ENCODE measurements around the gene MISP. TPM values are rescaled to one million over a fixed set of nuclear protein-coding genes. Genes with fewer than 3 reads are reported as not detected.

Gene MISP
- total and polyA plus RNA-seq, 2 of the 8 experiments (the other 6 are each of a cell fraction or from before 2014, with no cell fraction given) = 0.43 to 0.45 TPM

GRCh38 chr19:812049-812746 is 61.3 kb downstream of the MISP start:
- no peak overlapping the region for H3K56ac ChIP-seq (replicated peaks; ENCODE audit: insufficient read length, low read depth, low read length)
- H3K18ac ChIP-seq (ENCODE audit: extremely low read depth, low read length) = no peak overlapping the region
- peaks cover 30 to 80% (median 47%) of the 10 kb centered on the region in 4 experiments for H3K36me3 ChIP-seq (ENCODE audit: control insufficient read depth in 2 of 4, insufficient read depth in 4 of 4, low read length in 3 of 4)
- no peak overlapping the region for H4K91ac ChIP-seq (replicated peaks; ENCODE audit: insufficient read length, low read length)
- ChIA-PET POLR2A (ENCODE audit: partially characterized antibody) (interaction anchor here (0.6 to 16.9 kb wide), 21 partner anchors 9 to 582 kb away, joined by 3 to 277 read pairs (median 5); partner anchors contain the start of genes AZU1, CFD, PLPPR3 and PTBP1), CTCF (ENCODE audit: partially characterized antibody) (interaction anchor here (0.5 kb wide), 1 partner anchor 44 kb away, joined by 3 read pairs; no protein-coding TSS in a partner anchor)
- H2BK20ac ChIP-seq (ENCODE audit: low read length) = no peak overlapping the region
- peaks cover 12% of the 10 kb centered on the region; the same call in 1 of the 2 replicates for H3K23me2 ChIP-seq (ENCODE audit: low read depth, low read length)
- H3K23ac ChIP-seq (ENCODE audit: insufficient read length) = no peak overlapping the region
- H4K8ac ChIP-seq (ENCODE audit: extremely low read depth, insufficient read depth, low read length) = no peak overlapping the region
- H3K9ac ChIP-seq (replicated peaks in 1 of 4; ENCODE audit: extremely low read depth in 1 of 4, low read depth in 3 of 4, low read length in 3 of 4) = no peak overlapping the region
- no peak overlapping the region for H2BK5ac ChIP-seq (ENCODE audit: low read depth, low read length)
- H4K20me1 ChIP-seq (replicated peaks in 1 of 2; ENCODE audit: control insufficient read depth in 1 of 2, insufficient read depth in 2 of 2, low read length in 2 of 2) = peaks cover 11 to 33% of the 10 kb centered on the region in 2 experiments
- H3K4me3 ChIP-seq (ENCODE audit: extremely low read depth in 1 of 4, insufficient read depth in 2 of 4, low read depth in 3 of 4, low read length in 4 of 4) = no peak overlapping the region
- no peaks in the 10 kb centered on the region for H3K9me3 ChIP-seq (ENCODE audit: insufficient read depth in 2 of 2, low read depth in 1 of 2, low read length in 1 of 2)
- H3K79me1 ChIP-seq (ENCODE audit: low read depth, low read length) = no peaks in the 10 kb centered on the region; the same call in 1 of the 2 replicates
- no peak overlapping the region for H2BK15ac ChIP-seq (ENCODE audit: low read length)
- FAIRE-seq (no peak), DNase-seq (ENCODE audit: low read depth in 1 of 2, low spot score in 2 of 2) (no peak)
- no peaks in the 10 kb centered on the region; a peak in 1 of 7 replicates for H3K4me1 ChIP-seq (replicated peaks in 1 of 4; ENCODE audit: control insufficient read depth in 3 of 4, insufficient read depth in 4 of 4, low read length in 3 of 4)
- no peak overlapping the region for H3K4me2 ChIP-seq (ENCODE audit: insufficient read depth in 1 of 2, low read depth in 2 of 2, low read length in 2 of 2)
- H2BK12ac ChIP-seq (ENCODE audit: low read depth, low read length) = no peak overlapping the region
- no peak overlapping the region for H2BK120ac ChIP-seq (replicated peaks; ENCODE audit: low read depth, low read length)
- H3K27me3 ChIP-seq (replicated peaks in 1 of 4; ENCODE audit: control insufficient read depth in 3 of 4, extremely low read depth in 1 of 4, insufficient read depth in 3 of 4, low read length in 3 of 4) = no peaks in the 10 kb centered on the region
- H4K5ac ChIP-seq (ENCODE audit: insufficient read length, low read depth, low read length) = no peak overlapping the region
- H3K79me2 ChIP-seq (ENCODE audit: control insufficient read depth in 1 of 2, insufficient read depth in 2 of 2, low read length in 2 of 2) = peaks cover 0 to 11% of the 10 kb centered on the region in 2 experiments; a peak in 2 of 4 replicates
- 90% methylated on average over 21 of the region's 80 CpGs; no CpG with 5 or more reads in 1 of the 2 experiments for WGBS, 2 experiments (ENCODE audit: extremely low coverage in 1 of 2, insufficient coverage in 1 of 2, insufficient read length in 1 of 2, insufficient replicate concordance in 2 of 2, low coverage in 1 of 2, low lambda C conversion rate in 2 of 2, missing lambda C conversion rate in 1 of 2)
- TF ChIP-seq, protein P1, sequence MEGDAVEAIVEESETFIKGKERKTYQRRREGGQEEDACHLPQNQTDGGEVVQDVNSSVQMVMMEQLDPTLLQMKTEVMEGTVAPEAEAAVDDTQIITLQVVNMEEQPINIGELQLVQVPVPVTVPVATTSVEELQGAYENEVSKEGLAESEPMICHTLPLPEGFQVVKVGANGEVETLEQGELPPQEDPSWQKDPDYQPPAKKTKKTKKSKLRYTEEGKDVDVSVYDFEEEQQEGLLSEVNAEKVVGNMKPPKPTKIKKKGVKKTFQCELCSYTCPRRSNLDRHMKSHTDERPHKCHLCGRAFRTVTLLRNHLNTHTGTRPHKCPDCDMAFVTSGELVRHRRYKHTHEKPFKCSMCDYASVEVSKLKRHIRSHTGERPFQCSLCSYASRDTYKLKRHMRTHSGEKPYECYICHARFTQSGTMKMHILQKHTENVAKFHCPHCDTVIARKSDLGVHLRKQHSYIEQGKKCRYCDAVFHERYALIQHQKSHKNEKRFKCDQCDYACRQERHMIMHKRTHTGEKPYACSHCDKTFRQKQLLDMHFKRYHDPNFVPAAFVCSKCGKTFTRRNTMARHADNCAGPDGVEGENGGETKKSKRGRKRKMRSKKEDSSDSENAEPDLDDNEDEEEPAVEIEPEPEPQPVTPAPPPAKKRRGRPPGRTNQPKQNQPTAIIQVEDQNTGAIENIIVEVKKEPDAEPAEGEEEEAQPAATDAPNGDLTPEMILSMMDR (IDR thresholded peaks at IDR 0.05; ENCODE audit: control extremely low read depth in 1 of 3, insufficient read depth in 1 of 3, low read depth in 1 of 3, low read length in 3 of 3) = no peak
- TF ChIP-seq POLR2AphosphoS5 (IDR thresholded peaks at IDR 0.05; ENCODE audit: low read depth, low read length) (peak; percentile 86), POLR2A (IDR thresholded peaks at IDR 0.05; ENCODE audit: control extremely low read depth in 1 of 2, low read depth in 2 of 2, low read length in 2 of 2) (peak; percentile 72)
- no peak overlapping the region for H2AFZ ChIP-seq (ENCODE audit: low read length)
- no peak overlapping the region for H3K4ac ChIP-seq (replicated peaks; ENCODE audit: insufficient read length, low read depth, low read length)
- no peak overlapping the region for H3K27ac ChIP-seq (ENCODE audit: low read depth, low read length)
- H2AK5ac ChIP-seq (ENCODE audit: low read depth, low read length) = no peak overlapping the region
- H3K14ac ChIP-seq (ENCODE audit: insufficient read length) = no peak overlapping the region
